ENCODE data around the gene SUGCT. TPM values are rescaled to one million over a fixed set of nuclear protein-coding genes. Genes with fewer than 3 reads are reported as not detected.

The SUGCT gene
- total RNA-seq, 1 experiment from 2014 or later: 5.4 TPM

DNA sequence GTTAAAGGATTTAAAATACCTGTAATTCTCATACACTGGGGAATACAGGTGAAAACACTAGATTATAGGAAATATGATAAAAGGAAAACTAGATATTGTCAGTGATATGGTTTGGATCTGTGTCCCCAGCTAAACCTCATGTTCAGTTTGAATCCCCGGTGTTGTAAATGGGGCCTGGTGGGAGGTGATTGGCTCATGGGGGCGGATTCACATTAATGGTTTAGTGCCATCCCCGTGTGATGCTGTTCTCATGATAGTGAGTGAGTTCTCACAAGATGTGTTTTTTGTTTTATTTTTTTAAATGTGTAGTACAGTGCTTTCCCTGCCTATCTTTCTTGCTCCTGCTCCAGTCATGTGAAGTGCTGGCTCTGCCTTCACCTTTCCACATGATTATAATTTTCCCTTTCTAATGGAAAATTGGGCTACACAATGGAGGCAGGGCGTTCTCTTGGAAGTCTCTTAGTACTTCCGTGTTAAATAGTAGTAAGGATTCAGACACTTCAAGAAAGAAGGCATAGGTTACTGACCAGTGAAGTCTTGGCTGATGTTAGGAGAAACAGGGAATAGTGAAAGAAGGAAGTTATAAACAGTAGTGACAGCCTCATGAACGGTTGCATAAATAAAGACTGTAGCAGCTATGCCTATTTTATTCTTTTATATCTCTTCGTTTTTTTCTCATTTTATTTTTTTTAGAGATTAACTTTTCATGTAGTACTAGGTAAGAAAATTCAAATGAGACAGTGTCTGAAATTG is 386.4 kb downstream of the SUGCT start:
- Histone ChIP-seq H2BK15ac (ENCODE audit: low read depth, low read length) (no peak overlapping the region), H3K27ac (ENCODE audit: insufficient read length, low read depth, low read length) (no peak overlapping the region), H3K23ac (ENCODE audit: insufficient read length, low read depth, low read length) (no peak overlapping the region), H4K8ac (replicated peaks; ENCODE audit: insufficient read length, low read depth, low read length) (no peak overlapping the region), H2BK12ac (ENCODE audit: insufficient read length, low read depth, low read length) (no peak overlapping the region), H2BK20ac (ENCODE audit: low read depth, low read length, poor library complexity, severe bottlenecking) (no peak overlapping the region), H3K79me1 (ENCODE audit: insufficient read depth, low read depth, low read length, poor library complexity, severe bottlenecking) (no peaks in the 10 kb centered on the region), H2AFZ (ENCODE audit: low read length) (no peak overlapping the region), H2BK5ac (ENCODE audit: insufficient read length, low read length) (no peak overlapping the region), H3K56ac (ENCODE audit: insufficient read length, low read depth, low read length) (no peak overlapping the region), H3K4ac (ENCODE audit: low read depth, low read length) (no peak overlapping the region), H2AK5ac (ENCODE audit: insufficient read length, low read length) (no peak overlapping the region), H4K5ac (ENCODE audit: insufficient read length, low read depth, low read length) (no peak overlapping the region), H3K4me2 (ENCODE audit: insufficient read depth, insufficient read length, low read length) (no peak overlapping the region), H3K4me1 (ENCODE audit: insufficient read depth, low read length) (no peaks in the 10 kb centered on the region), H2BK120ac (ENCODE audit: low read depth, low read length, poor library complexity, severe bottlenecking) (no peak overlapping the region), H3K23me2 (ENCODE audit: insufficient read length, low read depth, low read length, poor library complexity, severe bottlenecking) (no peaks in the 10 kb centered on the region), H3K14ac (ENCODE audit: insufficient read depth, low read length) (no peak overlapping the region), H4K20me1 (ENCODE audit: control insufficient read depth, insufficient read depth, insufficient read length) (no peaks in the 10 kb centered on the region), H4K91ac (ENCODE audit: insufficient read length, low read depth, low read length) (no peak overlapping the region), H3K79me2 (ENCODE audit: insufficient read depth, low read length) (no peaks in the 10 kb centered on the region), H3T11ph (ENCODE audit: low read length) (no peak overlapping the region), H3K9ac (ENCODE audit: extremely low read depth, insufficient read length, low read length) (no peak overlapping the region), H3K9me3 (ENCODE audit: control insufficient read depth, low read depth, low read length) (no peaks in the 10 kb centered on the region), H3K18ac (ENCODE audit: insufficient read length, low read depth, low read length) (no peak overlapping the region), H3K27me3 (ENCODE audit: insufficient read depth, low read length) (no peaks in the 10 kb centered on the region)
- Mint-ChIP-seq H3K4me3 (no peak overlapping the region), H3K9me3 (no peaks in the 10 kb centered on the region), H3K4me1 (peaks cover 2 to 4% of the 10 kb centered on the region in 2 experiments; a peak in 1 of 4 replicates), H3K27me3 (ENCODE audit: low read depth) (no peaks in the 10 kb centered on the region), H3K27ac (no peak overlapping the region), H3K36me3 (ENCODE audit: insufficient read depth in 1 of 3, low read depth in 3 of 3) (no peaks in the 10 kb centered on the region)
- TF ChIP-seq, protein P1, sequence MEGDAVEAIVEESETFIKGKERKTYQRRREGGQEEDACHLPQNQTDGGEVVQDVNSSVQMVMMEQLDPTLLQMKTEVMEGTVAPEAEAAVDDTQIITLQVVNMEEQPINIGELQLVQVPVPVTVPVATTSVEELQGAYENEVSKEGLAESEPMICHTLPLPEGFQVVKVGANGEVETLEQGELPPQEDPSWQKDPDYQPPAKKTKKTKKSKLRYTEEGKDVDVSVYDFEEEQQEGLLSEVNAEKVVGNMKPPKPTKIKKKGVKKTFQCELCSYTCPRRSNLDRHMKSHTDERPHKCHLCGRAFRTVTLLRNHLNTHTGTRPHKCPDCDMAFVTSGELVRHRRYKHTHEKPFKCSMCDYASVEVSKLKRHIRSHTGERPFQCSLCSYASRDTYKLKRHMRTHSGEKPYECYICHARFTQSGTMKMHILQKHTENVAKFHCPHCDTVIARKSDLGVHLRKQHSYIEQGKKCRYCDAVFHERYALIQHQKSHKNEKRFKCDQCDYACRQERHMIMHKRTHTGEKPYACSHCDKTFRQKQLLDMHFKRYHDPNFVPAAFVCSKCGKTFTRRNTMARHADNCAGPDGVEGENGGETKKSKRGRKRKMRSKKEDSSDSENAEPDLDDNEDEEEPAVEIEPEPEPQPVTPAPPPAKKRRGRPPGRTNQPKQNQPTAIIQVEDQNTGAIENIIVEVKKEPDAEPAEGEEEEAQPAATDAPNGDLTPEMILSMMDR (conservative IDR thresholded peaks at IDR 0.05): no peak
- WGBS (ENCODE audit: extremely low coverage, insufficient read length, low lambda C conversion rate): no CpG with 5 or more reads among the region's 7 CpGs
- DNase-seq: no peak
